ENCODE measurements around the gene PLVAP.

Gene PLVAP

DNA sequence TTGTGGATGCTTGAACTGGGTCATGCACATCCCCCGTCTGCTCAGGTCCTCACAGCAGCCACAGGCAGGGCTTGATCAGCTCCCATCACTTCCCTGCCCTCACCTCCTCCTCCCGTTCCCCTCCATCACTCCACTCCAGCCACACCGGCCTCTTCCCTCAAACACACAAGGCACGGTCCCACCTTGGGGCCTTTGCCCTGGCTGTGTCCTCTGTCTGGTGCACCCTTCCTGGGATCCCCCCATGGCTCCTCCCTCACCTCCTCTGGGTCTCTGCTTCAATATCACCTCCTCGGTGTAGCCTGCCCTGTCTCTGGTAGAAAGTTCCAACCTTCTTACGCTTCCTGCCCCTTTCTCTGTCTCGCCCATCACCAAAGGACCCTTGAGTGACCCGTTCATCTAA lies 23.8 kb downstream of the PLVAP start:
- no peak for DNase-seq

GRCh38 chr19:17352608-17353280 lies 24.4 kb downstream of the PLVAP start:
- DNase-seq: no peak

GRCh38 chr19:17351815-17352435 lies 25.2 kb downstream of the PLVAP start:
- no peak for DNase-seq

DNA sequence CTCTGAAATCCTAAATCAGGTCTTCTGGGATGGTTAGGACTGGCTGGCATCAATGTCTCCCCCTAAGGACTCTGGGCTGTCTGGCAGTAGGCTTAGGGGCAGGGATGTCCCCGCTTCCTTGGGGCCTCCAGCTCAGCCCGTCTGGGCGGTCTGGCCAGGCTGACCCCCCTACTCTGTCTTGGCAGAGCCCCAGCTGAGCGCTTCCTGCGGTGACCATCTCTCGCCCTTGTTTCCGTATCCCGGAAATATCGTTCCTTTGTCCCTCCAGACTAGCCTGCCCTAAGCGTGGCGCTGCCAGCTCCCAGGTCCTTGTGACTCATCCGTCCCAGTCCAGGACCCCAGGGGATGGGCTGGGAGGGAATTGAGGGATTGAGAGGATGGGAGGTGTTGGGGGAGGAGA lies 28.4 kb downstream of the PLVAP start:
- DNase-seq: no peak

DNA sequence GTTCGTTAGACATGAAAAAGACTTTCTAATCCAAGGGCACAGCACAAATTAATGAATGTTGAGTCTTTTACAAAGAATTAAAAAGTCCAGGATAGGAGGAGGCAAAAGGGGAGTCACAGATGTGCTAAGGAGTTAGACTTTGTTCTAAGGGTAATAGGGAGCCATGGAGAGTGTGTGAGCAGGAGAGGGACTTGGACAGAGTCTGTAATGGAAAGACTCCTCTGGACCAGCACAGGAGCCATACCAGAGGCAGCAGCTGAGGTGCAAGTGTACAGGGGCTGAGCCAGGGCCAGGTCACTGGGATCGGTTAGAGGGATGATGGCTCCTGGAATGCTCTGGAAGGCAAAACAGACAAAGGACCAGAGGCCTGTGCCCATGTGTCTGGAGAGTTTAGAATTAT lies 29.3 kb downstream of the PLVAP start:
- no peak for DNase-seq

GRCh38 chr19:17347361-17347760 lies 29.8 kb downstream of the PLVAP start:
- no peak for DNase-seq

DNA sequence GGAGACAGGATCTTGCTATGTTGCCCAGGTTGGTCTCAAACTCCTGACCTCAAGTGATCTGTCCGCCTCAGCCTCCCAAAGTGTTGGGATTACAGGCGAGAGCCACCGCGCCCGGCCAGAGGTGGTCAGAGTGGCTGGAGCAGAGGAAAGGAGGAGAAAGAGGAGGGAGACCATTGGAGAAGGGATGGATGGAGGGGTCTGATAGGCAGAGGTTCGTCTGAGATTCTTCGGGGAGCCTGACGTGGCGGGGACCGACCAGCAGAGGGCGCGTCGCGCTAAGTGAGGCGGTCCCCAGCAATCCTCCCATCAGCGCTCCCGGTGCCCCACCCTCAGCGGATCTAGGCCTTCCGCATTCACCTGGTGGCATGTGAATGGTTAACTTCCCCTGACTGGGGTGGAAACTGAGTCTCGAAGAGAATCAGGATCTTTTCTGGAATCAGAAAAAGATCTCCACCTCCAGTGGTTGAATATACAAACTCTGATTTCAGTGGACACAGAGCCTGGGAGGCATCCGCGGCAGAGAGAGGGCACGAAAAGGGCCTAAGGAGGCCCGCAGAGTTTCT lies 31.0 kb downstream of the PLVAP start:
- peak; percentile 85 to 89 for DNase-seq

- DNase-seq: no peak
Observed at GRCh38 chr19:17341845-17342244, 35.3 kb downstream of the PLVAP start.

DNA sequence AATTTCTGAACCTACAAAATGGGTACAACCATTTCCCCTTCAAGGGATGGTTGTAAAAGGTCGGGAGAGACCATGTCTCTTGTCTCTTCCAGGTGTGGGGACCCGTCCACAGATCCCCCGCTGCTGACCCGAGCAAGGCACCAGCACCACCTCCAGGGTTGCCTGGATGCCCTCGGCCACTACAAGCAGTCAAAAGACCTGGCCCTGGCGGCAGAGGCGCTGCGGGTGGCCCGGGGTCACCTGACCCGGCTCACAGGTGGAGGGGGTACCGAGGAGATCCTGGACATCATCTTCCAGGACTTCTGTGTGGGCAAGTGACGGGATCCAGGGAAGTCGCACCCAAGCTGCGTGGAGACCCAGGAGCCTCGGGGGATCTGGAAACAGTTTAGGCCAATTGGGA lies 35.8 kb downstream of the PLVAP start:
- DNase-seq: no peak

DNA sequence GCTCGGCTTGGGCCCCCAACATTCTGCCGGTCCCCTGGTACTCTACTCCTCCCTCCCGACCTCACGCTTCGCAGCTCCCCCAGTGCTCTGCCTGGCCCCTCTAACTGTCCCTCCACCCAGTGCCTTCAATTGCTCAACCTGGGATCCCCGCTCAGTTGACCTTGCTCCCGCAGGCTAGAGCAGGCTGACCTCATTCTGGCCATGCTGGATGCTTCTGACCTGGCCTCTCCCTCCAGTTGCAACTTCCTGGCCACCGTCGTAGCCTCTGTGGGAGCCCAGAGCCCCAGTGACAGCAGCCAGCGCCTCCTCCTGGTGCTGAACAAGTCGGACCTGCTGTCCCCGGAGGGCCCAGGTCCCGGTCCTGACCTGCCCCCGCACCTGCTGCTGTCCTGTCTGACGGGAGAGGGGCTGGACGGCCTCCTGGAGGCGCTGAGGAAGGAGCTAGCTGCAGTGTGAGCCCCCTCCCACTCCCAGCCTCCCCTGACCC lies 36.2 kb downstream of the PLVAP start:
- DNase-seq: no peak

- DNase-seq: peak in 1 of 2 experiments; percentile 41
Observed at GRCh38 chr19:17340302-17340870, 36.8 kb downstream of the PLVAP start.

DNA sequence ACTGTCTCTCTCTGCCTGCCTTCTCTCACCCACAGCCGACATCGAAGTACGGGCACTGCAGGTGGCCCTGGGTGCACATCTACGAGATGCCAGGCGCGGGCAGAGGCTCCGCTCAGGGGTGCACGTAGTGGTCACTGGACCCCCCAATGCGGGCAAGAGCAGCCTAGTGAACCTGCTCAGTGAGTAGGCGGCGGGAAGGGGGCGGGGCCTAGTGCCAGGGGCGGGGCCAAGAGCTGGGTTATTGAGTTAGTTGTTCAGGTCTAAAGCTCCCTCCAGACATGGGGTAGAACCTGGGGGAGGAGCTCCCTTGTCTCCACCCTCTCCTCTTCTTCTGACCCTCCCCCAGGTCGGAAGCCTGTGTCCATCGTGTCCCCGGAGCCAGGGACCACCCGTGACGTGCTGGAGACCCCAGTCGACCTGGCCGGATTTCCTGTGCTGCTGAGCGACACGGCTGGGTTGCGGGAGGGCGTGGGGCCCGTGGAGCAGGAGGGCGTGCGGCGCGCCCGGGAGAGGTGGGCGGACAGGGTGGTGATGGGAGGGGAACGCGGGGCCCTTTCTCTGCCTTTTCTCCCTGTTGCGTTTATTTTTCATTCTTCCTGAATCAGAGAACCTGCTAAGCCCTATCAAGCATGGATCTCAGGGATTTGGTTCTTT lies 37.9 kb downstream of the PLVAP start:
- DNase-seq: peak; percentile 72 to 76

DNA sequence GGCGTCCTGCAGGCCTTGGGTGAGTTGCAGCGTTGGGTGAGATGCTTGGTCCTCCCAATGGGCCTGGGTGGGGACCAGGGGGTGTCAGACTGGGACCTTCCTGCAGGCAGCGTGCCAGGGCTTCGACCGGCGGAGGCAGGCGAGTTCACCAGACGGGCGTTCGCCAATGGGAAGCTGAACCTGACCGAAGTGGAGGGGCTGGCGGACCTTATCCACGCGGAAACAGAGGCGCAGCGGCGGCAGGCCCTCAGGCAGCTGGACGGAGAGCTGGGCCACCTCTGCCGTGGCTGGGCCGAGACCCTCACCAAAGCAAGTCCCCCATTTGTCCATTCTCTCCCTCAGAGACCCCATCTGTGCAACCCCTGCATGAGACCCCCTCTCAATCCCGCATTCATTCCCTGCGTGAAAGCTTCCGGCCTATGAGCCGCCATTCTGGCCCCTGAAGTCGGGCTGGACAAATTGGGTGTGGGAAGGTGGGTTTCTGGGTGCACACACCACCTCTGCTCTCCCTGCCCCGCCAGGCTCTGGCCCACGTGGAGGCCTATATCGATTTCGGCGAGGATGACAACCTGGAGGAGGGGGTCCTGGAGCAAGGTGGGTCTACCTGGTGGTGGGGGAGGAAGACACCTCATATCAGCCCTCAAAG lies 38.6 kb downstream of the PLVAP start:
- no peak for DNase-seq

- DNase-seq: peak; percentile 57 to 65
Observed at GRCh38 chr19:17337675-17338432, 39.3 kb downstream of the PLVAP start.

GRCh38 chr19:17336872-17337674 lies 40.1 kb downstream of the PLVAP start, which contains the start of gene GTPBP3:
GTPBP3 (plus strand) TSS chr19:17337553; CDS start chr19:17337612, 59 bp downstream.
- DNase-seq: peak; percentile 97 to 98

DNA sequence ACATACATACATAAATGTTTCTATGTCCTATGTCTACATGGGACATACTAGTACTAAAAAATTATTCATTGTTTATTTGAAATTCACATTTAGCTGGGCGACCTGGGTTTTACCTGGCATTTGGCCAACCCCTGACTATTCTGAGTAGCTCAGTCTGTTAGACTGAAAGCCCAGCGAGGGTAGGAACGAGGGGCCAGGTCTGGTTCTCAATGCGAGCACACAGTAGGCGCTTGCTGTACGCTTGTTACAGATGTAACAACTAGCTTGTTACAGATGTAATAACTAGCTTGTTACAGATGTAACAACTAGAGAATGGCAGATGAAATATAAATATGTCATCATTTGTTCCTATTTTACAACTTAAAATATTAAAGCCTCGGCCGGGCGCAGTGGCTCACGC lies 41.6 kb downstream of the PLVAP start:
- DNase-seq: no peak

DNA sequence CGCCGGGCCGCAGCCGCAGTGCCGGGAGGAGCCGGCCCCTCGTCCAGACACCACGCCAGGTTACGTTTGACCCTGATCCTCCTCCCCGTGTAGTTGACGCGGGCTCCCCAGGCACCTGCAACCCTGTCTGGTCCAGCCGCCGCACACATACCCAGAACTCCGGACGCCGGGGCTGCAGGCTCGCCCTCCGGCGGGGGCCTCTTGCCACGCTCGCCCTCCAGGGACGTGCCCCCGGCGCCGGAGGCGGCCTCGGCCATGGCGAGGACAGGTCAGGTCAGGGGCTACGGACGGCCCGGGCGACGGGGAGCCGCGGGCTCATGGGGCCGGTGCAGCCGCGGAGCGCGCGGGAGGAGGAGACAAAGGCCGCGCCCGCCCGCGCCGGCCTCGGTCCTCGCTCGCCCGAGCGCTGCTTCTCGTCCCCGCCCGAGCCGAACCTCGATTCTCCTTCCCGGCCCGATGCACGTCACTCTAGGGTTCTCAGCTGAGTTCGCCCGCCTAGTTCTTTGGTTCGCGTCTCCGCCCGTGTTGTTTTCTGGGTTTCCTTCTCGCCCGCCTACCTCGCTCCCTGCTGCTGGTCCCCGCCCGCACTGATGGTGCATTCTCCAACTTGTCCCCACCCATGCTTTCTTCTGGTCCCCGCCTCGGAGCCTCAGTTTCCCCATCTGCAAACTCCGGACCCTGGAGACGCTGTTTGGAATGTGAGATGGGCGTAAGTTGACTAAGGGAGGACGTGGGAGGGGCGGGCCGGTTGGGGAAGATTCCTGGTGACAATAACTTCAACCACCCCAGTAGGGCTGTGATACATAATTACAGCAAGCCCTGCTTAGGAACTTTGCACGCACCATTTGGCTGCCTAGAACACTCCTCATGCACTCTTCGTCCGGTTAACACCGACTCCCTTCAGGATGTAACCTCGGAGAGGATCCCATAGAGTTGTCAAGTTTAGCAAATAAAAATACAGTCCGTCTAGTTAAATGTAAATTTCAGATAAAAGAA lies 42.4 kb downstream of the PLVAP start, which contains the start of gene ANO8:
Gene ANO8 (minus strand): TSS at position 442 of the 996 bp plus-strand sequence. CDS start 185 bp downstream, at position 257.
- DNase-seq: peak; percentile 98 to 99

GRCh38 chr19:17333611-17334413 lies 43.3 kb downstream of the PLVAP start:
- DNase-seq: peak; percentile 81 to 84
